A673 (cell line): ENCODE data around the gene MAPKAPK2.

Experiments used
- CTCF ChIP-seq: fragments of 300-800, 200-600 bp; sonication (generic); conservative IDR thresholded peaks from 2 replicates; pipeline ENCODE4 v1.5.1; 2017; ENCODE audit warnings: low read depth, mild to moderate bottlenecking, antibody characterized with exemption, low read length, moderate library complexity, mixed read lengths
- EZH2 ChIP-seq: fragments of 200-600 bp; sonication (generic); IDR thresholded peaks from 2 replicates; pipeline ENCODE4 v1.6.1; 2017; ENCODE audit warnings: borderline replicate concordance, low read depth, mild to moderate bottlenecking, mixed read lengths, antibody characterized with exemption, low read length; ENCODE audit not compliant: poor library complexity, severe bottlenecking

DNA sequence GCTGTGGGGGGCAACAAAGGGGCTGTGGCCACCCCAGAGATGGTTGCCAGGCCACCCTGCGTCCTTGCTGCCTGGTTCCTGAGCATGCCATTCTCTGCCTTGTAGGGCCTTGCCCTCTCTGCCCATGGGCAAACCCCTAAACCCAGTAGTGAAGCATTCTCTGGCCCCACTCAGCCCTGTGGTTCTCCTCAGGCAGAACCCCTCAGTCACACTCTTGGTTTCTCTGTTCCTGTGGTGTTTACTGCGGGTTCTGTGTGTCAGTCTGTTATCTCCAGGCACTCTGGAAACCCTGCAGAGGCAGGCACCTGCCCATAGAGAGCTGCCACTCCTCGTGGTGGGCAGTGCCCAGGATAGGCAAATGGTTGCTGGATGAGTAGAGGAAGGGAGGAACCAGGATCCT, 44.8 kb downstream of the MAPKAPK2 start:
- no peak for TF ChIP-seq EZH2
- TF ChIP-seq CTCF, result no peak
